HG03064 (cell line): ENCODE data around the gene WDFY4.
A peak's percentile ranks its signal among the peaks of the same experiment; 100 is the strongest.

Experiments used
- ATAC-seq: cut with Tn5 transposase; IDR thresholded peaks from one replicate; pipeline ENCODE4 v1.9.1; 2021; ENCODE audit warnings: low read depth; ENCODE audit not compliant: unreplicated experiment

The WDFY4 gene

GRCh38 chr10:48653944-48654698 lies 30.6 kb upstream of the WDFY4 start:
- ATAC-seq: no peak

- ATAC-seq: no peak
Observed at GRCh38 chr10:48655411-48656240, 29.0 kb upstream of the WDFY4 start.

- peak; percentile 74 for ATAC-seq
Observed at GRCh38 chr10:48656241-48656913, 28.3 kb upstream of the WDFY4 start.

GRCh38 chr10:48656914-48657305 lies 27.8 kb upstream of the WDFY4 start:
- no peak for ATAC-seq

DNA sequence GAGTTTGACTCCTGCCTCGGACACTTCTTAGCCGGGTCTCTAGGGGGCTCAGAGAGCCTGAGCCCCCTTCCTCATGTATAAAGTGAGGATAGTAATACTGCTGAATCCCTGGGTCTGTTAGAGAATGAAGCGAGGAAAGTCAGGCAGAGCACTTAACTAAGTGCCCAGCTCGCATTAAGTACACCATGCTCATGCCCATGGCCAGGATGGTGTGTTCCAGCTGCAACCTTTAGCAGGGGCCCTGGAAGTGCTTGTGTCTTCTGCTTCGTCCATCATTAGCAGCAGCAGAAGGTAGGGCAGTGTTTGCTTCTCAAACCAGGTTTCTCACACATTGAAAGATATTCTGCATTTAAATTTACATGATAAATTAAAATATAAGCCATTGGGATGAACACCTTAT lies 27.3 kb upstream of the WDFY4 start:
- ATAC-seq: no peak

DNA sequence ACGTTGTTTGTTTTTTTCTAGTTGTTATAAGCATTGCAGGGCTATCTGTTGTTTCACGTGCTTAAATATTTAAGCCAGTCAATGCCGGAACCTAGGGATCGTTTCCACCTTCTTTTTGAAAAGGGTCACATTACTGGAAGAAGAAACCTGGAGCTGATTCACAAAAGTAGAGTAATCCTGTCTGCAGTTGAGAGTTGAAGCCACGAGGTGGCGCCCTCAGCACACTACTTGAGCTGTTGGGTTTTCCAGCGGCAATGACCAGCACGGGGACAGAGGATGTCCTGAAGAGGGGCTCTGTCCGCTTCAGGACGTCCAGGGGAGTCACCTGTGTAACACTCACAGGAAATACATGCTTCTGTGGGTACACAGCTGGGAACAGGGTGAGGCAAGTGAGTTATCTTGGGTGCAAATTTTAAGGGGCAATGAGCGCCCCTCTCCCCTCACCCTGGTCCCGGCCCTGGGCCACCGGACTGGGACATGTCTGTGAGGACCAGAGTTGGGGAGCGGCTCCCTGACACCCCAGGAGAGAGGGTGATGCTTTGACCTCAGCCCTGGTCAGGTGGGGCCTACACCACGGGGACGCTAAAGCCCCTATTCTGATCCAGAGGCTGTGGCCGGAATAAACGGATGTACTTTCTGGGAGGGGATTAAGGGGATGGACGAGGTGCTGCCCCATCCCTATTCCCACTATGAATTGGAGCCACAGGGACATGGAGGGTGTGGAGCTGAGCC lies 26.3 kb upstream of the WDFY4 start:
- no peak for ATAC-seq

DNA sequence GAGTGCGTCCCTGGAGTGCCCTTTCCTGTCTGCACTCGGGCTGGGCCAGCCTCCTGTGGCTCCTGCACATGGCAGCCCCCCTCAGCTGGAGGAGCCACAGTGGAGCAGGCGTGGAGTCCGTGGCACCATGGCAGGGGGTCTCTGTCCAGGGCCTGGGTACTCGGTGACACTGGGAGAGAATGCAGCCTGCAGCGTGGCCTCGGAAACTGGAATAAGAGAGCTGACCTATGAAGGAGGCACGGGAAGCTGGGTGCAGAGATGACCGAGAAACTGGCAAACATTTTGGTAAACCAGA lies 25.8 kb upstream of the WDFY4 start:
- ATAC-seq: no peak

DNA sequence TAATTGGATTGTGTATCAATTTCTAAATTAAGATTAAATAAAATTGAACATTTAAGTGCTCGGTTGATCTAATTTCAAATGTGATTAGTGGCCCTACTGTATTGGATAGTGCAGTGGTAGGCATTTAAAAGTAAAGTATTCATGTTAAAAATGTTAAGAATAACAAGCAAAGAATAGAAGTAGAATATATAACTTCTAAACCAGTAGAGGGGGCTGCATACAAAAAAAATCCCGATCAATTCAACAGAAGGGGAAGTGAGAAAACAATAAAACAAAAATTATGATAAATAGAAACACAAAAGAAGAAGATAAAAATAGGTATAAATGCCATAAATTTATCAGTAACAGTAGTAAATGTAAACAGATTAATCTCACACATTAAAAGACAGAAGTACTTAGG lies 24.9 kb upstream of the WDFY4 start:
- ATAC-seq: no peak

GRCh38 chr10:48661441-48661840 lies 23.2 kb upstream of the WDFY4 start:
- no peak for ATAC-seq

GRCh38 chr10:48667960-48668590 lies 16.6 kb upstream of the WDFY4 start:
- ATAC-seq: peak; percentile 34

DNA sequence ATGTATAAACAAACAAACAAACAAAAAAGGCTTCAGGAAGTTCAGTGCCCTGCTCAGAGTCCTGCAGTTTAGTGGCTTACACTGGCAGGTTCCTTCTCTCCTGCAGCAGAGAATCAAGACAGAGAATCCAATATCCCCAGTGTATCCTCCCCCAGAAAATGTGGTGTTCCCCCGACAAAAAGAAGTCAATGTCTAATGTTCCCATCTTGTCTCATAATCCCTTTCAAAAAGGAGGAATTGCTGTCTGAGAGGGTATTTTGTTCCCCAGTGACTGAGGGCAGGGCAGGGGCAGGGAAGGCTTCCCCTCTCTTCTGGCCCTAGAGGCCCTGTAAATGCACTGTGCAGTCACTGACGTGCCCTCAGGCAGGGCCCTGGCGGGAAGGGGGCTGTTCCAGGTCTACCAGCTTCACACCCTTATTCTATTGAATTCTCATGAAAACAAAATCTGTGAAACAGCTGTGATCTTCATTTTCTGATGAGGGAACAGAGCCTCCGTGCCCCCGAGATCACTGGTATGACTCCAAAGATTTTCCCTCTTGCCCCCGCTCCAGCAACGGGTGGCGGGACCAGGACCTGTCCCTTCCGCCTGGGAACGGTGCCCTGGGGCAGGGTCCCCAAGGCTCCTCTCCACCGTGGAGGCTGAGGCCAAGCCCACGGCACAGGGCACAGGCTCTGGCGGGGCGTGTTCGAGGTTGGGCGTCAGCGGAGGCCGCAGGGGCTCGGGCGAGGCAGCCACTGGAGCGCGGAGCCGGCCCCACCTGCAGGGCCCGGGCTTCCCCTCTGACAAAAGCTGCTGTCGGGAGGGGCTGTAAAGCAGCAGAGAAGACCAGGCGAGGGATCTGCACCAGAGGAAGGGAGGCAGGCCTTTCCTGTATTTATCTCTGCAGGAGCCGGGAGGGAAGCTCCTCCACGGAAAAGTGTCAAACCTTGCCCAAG lies 13.4 kb upstream of the WDFY4 start:
- peak; percentile 53 for ATAC-seq

- peak; percentile 38 for ATAC-seq
Observed at GRCh38 chr10:48671914-48672595, 12.6 kb upstream of the WDFY4 start.

DNA sequence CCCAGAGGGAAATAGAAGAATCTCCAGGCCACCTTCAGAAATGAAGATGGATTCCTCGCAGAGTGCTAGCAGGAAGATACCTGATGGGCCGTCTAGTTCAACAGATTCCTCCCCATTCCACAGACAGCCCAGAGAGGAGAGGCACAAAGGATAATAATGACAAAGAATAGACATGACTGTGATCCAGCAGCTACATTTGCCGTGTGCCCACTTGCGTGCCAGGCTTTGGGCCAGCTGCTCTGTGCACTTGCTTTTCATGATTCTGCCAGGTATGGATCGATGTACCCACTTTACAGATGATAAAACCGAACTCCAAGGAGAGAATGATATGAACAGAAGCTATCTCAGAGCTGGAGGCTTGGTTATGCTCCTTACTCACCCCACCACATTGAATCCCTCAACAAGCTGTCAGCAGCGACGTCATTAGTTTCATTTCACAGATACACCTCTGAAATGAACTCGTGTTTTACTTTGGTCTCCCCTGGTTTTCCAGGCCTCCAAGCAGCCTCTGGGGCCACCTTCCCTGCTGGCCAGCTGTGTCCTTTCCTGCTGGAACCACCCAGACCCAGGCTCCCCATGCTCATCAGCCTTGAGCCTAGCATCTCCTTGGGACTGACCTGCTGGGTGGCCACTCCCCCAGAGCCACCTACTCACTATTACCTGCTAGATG lies 11.9 kb upstream of the WDFY4 start:
- no peak for ATAC-seq

DNA sequence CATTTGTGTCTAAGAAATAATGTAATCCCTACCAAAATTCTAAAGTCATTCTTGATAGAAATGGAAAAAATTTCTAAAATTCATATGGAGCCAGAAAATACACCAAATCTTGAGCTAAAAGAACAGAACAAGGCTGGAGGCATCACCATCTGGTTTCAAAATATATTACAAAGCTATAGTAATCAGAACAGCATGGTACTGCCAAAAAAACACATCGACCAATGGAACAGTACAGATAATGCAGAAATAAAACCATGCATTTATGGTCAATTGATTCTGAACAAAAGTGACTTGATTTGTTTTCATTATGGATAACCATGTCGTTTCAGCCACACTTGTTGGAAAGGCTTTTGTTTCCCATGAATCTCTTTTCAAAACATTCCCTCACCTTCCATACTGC lies 7.0 kb upstream of the WDFY4 start:
- no peak for ATAC-seq

GRCh38 chr10:48678041-48678440 lies 6.6 kb upstream of the WDFY4 start:
- no peak for ATAC-seq

- no peak for ATAC-seq
Observed at GRCh38 chr10:48681740-48682139, 2.9 kb upstream of the WDFY4 start.

DNA sequence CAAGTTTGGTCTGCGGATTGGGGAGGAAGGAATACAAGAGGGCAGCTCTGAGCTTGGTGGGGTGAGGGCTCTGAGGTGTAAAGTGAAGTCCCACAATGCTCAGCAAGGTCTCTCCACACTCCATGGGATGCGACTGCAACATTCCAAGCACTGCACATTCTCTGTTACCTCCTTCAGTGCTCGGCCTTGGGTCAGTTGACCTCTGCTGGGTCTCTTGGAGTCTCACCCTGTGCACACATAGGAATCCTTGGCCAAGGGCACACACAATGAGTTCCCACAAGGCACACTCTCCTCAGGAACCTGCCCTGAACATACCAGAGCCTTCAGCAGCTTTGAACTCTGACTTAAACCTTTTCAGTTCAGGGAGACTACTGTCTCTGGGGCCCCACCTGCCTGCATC lies 2.4 kb upstream of the WDFY4 start:
- no peak for ATAC-seq

DNA sequence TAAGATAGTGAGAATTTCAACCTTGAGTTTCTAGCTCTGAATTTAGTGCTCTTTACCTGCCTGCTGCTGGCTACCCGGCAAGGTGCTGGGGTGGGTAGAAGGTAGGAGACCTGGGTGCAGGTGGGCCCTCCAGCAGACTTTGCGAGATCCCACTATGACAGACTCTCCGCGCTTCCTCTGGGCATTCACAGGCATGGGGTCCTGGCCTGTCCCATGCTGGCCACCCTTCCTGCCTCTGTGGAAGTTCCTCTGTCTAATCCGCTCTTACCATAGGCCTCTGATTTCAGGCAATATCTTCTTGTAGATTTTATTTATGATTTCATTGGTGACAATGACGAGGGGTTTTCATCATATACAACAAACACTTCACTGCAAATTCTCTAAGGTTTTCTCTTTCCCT lies 1.2 kb upstream of the WDFY4 start:
- no peak for ATAC-seq
